AG08395 (cell line): ENCODE measurements around the gene PTN.
"Not testable (repeated sequence)": the region's sequence is repeated elsewhere in the genome, so short reads cannot be mapped to it uniquely, and the experiment has no call there.

ENCODE experiments used
- DNase-seq: peaks from one replicate; pipeline ENCODE4 v3.0.0; 2012; ENCODE audit warnings: mixed read lengths, low spot score

Gene PTN

DNA sequence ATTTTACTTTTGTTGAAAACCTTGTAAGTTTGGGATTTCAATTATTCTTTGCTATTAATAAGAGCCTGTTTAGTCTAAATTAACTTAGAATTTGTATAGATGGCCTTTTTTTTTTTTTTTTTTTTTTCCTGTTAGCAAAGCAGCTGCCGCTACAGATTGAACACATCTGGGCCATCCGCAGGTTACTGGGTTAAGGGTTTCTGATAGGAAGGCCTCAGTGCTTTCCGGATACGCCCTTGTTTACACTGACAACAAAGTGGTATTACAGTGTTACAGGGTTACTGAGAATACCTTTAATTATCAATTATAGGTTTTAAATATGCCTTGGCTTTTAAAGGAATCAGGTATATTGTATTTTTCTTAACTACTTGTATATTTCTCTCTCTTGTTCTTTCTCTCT lies 76.8 kb downstream of the PTN start:
- no peak for DNase-seq

DNA sequence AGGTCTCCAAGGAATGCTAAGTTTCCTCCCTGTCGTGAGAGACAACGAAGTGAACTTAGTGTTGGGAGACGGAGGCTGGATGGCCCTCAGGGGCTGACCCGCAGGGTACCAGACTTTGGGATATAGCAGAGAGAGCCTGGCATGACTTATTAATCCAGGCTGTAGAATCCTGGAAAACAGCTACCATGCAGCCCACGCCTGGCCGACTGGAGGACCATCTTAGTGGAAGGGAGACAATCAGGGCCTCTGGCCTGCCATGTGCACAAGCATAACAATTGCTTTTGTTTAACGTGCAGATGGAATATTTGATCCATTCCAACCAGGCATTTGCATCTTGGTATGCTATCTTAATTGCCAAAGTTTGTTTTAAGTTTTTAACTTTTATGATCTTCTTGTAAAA lies 78.1 kb downstream of the PTN start:
- DNase-seq, result not testable (repeated sequence)

GRCh38 chr7:137262599-137262998 lies 80.9 kb downstream of the PTN start:
- DNase-seq, result no peak

DNA sequence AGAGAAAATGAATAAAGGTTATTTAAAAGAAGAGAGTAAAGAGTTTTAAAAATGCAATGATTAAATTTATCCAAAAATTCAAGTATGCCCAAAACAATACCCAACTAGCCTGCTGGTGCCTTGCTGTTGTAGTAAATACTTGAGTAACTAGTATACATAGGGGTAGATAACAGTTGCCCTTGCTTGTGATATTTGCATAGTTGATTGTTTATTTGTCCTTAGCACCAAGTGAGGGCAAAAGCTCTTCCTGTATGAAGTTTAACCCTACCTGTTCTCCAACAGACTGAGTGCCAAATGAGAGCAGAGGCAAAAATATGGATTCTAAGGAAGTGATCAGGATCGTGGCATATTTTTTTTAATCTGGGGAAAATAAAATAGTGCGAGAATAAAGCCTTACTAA lies 85.0 kb downstream of the PTN start:
- DNase-seq, result no peak

DNA sequence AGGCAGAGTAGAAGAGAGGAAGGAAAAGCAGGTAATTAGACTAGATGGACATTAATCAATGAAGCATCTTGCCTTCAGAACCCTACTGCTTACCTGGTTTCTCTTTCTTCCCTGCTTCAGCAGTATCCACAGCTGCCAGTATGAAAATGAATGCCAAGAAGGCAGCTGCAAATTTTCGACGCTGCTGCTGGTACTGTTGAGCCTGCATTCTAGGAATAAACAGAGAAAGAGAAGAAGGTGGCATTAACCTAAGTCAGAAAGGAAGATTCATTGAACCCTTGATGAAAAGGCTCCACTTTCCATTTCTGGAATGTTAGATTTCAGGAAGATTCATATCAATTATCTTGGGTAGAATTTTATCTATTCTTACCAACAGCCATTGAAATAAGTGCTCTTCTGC lies 88.8 kb downstream of the PTN start:
- no peak for DNase-seq

DNA sequence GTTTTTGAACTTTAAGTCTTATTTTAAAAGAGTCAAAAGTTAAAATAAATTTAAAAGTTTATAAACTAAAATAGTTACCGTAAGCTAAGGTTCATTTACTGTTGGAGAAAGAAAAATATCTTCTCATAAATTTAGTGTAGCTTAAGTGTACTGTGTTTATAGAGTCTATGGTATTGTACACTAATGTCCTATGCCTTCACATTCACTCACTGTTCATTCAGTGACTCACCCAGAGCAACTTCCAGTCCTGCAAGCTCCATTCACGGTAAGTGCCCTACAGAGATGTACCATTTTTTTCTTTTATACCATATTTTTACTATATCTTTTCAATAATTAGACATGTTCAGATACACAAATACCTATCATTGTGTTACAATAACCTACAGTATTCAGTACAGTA lies 97.6 kb downstream of the PTN start:
- no peak for DNase-seq

- no peak for DNase-seq
Measured at GRCh38 chr7:137245186-137245585, 98.3 kb downstream of the PTN start.

GRCh38 chr7:137243741-137244140 lies 99.8 kb downstream of the PTN start:
- DNase-seq, result no peak

DNA sequence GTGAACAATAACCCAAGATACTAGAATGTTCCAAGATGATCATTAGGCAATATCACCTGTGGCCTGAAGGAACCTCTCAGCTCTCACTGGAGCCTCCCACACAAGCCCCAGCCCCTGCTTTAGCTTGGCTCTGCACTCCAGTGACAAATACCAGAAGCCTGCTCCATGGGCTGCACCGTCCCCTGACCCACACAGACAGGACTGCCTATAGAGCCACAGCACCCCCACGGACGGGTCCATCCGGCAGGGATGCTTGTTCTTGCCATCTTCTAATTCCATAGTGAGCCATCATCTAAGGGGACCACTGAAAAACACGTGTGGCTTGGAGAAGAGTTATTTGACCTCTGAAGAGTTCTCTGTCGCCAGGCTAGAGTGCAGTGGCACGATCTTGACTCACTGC lies 100.9 kb downstream of the PTN start:
- DNase-seq, result no peak

DNA sequence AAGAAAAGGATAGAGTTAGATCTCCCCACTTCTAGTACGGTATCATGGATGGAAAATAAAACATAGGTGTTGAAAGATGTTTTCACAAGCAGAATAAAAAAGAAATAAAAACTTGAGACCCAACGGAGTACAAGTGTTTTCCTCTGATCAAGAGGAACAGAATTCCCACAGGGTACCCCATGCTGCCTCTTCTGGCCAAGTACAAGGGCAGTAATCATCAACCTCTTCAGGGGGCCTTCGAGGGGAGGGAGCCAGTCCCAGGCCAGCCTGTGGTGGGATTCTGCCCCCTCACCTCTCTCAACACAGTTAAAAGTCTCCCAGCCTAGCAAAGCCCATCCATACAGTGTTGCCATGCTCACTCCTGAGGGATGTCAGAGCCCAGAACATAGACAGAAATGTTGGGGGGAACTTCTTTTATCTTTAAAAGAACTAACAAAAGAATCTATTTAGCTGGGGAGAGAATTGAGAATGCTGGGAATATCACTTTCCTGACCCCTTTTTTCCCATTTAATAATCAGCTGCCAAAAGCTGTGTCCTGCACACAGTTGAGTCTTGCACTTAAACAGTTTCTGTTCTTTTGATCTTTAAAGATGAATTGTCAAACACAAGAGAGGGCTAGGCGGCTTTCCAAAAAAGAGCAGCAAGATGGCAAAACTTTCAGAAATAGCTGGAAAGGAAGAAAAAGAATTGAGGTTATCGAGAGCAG lies 101.7 kb downstream of the PTN start:
- DNase-seq, result no peak

DNA sequence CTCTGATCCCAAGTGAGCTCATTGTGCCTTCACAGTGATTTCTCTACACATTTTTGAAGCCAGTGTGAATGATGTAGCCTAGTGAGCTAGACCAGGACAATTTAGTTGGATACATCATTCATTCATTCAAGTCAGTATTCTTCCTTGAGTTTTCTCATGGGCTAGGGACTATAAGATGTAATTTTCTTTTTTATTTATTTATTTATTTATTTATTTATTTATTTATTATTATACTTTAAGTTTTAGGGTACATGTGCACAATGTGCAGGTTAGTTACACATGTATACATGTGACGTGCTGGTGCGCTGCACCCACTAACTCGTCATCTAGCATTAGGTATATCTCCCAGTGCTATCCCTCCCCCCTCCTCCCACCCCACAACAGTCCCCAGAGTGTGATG lies 104.3 kb downstream of the PTN start:
- not testable (repeated sequence) for DNase-seq

DNA sequence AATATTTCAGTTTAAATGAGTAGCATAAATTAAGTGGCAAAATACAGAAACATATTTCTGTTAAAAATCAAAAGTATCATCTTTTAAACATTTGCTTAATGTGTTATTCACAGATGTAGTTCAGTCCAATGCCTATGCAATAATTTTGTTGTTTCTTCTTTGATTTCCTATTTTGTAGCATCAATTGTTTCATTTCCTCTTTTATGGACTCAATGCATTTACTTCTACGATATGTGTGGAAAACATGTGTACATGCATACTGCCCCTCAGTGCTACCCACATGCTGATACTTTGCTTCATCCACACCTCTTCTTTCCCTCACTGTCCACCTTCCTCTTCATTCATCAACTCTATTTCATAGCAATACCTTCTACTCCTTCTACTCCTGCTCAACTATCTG lies 108.1 kb downstream of the PTN start:
- no peak for DNase-seq

DNA sequence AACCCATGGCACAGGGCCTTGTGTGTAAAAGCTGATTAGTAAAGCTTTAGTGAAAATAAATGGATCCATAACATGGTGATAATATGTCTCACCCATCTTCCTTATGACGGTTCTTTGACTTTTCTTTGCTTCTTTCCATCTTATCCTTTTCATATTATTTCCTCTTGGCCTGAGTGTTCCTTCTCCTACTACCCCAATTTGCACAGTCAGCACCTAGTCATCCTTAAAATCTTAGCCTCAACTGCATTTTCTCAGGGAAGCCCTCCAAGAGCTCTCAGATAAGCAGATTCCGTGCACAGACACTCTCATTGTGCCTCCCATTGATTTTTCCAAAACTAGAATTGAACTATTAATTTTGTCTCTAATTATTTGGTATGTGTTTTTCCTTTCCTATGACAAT lies 112.4 kb downstream of the PTN start:
- DNase-seq, result no peak

- no peak for DNase-seq
Measured at GRCh38 chr7:137221467-137221866, 122.1 kb downstream of the PTN start.

- no peak for DNase-seq
Measured at GRCh38 chr7:137213744-137214143, 129.8 kb downstream of the PTN start.

- DNase-seq, result no peak
Measured at GRCh38 chr7:137209151-137209817, 134.2 kb downstream of the PTN start.

- no peak for DNase-seq
Measured at GRCh38 chr7:137206770-137207169, 136.8 kb downstream of the PTN start.

- no peak for DNase-seq
Measured at GRCh38 chr7:137204246-137204645, 139.3 kb downstream of the PTN start.

DNA sequence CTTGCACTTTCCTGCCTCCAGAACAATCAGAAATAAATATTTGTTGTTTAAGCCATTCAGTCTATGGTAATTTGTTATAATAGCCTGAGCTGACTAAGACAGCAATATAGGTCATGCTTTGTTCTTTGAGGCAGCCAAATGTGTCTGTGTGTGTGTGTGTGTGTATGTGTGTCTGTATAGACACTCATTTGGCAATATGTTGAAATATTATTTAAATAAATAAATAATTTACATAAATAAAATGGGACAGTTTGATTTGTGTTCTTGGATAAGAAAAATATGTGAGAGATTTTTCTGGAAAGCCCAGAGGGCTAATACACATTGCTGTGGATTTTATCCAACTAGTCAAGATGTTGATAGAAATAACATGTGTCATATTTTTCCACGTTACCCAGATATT lies 140.2 kb downstream of the PTN start:
- DNase-seq, result no peak

DNA sequence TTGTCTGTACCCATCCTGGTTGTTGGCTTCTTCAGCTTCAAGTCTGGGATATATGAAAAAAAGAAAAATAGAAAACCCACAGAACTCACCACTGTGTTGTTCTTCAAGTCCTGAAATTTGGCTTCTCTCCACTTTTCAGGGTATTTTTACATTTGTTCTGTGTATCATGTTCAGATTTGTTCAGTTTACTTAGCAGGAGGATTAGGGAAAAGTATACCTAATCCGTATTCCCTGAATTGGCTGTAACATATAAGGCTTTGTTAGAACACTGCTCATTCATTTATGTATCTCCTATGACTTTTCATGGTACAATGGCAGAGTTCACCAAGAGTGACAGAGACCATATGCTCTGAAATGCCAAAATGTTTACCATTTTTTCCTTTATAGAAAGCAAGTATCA lies 146.9 kb downstream of the PTN start:
- no peak for DNase-seq

DNA sequence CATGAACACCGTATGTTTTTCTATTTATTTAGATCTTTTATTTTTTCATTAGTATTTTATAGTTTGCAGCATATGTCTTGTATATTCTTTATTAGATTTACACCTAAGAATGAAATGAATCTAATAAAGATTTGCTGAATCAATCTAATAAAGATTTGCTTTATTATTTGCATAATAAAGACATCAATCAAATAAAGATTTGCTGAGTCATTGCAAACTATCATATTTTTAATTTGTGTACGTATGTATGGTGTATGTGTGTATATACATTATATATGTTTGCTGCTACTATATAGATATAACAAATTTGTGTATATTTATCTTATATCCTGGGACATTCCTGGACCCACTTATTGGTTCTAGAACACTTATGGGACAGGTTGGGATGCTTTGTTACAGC lies 147.5 kb downstream of the PTN start:
- no peak for DNase-seq

- DNase-seq, result not testable (repeated sequence)
Measured at GRCh38 chr7:137181619-137182018, 161.9 kb downstream of the PTN start.
